Measurements from ENCODE around the gene ANKRD34A.

Gene ANKRD34A

GRCh38 chr1:145965119-145965744 is 857 bp upstream of the ANKRD34A start:
- no peak for DNase-seq (ENCODE audit: low read depth)

- DNase-seq (ENCODE audit: low read depth) = no peak
Observed at GRCh38 chr1:145963265-145964019, 933 bp downstream of the ANKRD34A start.

- no peak for DNase-seq (ENCODE audit: low read depth)
Observed at GRCh38 chr1:145962157-145963102, 1.9 kb downstream of the ANKRD34A start.

GRCh38 chr1:145961425-145962156 is 2.8 kb downstream of the ANKRD34A start:
- DNase-seq (ENCODE audit: low read depth) = no peak

GRCh38 chr1:145961109-145961424 is 3.3 kb downstream of the ANKRD34A start:
- no peak for DNase-seq (ENCODE audit: low read depth)

- DNase-seq (ENCODE audit: low read depth) = no peak
Observed at GRCh38 chr1:145960468-145961108, 3.8 kb downstream of the ANKRD34A start.

- DNase-seq (ENCODE audit: low read depth) = no peak
Observed at GRCh38 chr1:145959957-145960467, 4.4 kb downstream of the ANKRD34A start.

GRCh38 chr1:145959333-145959732 is 5.0 kb downstream of the ANKRD34A start:
- no peak for DNase-seq (ENCODE audit: low read depth)

- no peak for DNase-seq (ENCODE audit: low read depth)
Observed at GRCh38 chr1:145958734-145959133, 5.6 kb downstream of the ANKRD34A start.

GRCh38 chr1:145957443-145958319 is 6.7 kb downstream of the ANKRD34A start, which contains the start of gene LIX1L:
Gene LIX1L (minus strand): TSS chr1:145958017. CDS start chr1:145957927, 90 bp downstream.
- DNase-seq (ENCODE audit: low read depth) = peak; percentile 87

GRCh38 chr1:145956781-145957442 is 7.5 kb downstream of the ANKRD34A start:
- DNase-seq (ENCODE audit: low read depth) = no peak

GRCh38 chr1:145956361-145956760 is 8.0 kb downstream of the ANKRD34A start:
- no peak for DNase-seq (ENCODE audit: low read depth)

GRCh38 chr1:145955436-145955835 is 8.9 kb downstream of the ANKRD34A start:
- no peak for DNase-seq (ENCODE audit: low read depth)

- DNase-seq (ENCODE audit: low read depth) = no peak
Observed at GRCh38 chr1:145953861-145954260, 10.5 kb downstream of the ANKRD34A start.

- DNase-seq (ENCODE audit: low read depth) = no peak
Observed at GRCh38 chr1:145952903-145953302, 11.5 kb downstream of the ANKRD34A start.

GRCh38 chr1:145951526-145951925 is 12.8 kb downstream of the ANKRD34A start:
- DNase-seq (ENCODE audit: low read depth) = no peak

GRCh38 chr1:145949219-145949618 is 15.2 kb downstream of the ANKRD34A start:
- DNase-seq (ENCODE audit: low read depth) = no peak

- no peak for DNase-seq (ENCODE audit: low read depth)
Observed at GRCh38 chr1:145947551-145947950, 16.8 kb downstream of the ANKRD34A start.

- DNase-seq (ENCODE audit: low read depth) = no peak
Observed at GRCh38 chr1:145946477-145946986, 17.8 kb downstream of the ANKRD34A start.

Measured in GM04503 (cell line).